CD4-positive, alpha-beta T cell treated with Interleukin-6 at 100 ng/mL for 8 hours (primary cell): ENCODE results near the gene RASAL1.

Experiments
- DNase-seq: peaks from one replicate; pipeline ENCODE4 v3.0.0-alpha.2; 2020; ENCODE audit warnings: mixed read lengths, low spot score

Gene RASAL1

GRCh38 chr12:113075137-113075683 is 60.4 kb downstream of the RASAL1 start:
- no peak for DNase-seq

- DNase-seq = no peak
Measured at GRCh38 chr12:113073586-113073985, 62.0 kb downstream of the RASAL1 start.

GRCh38 chr12:113072136-113072535 is 63.4 kb downstream of the RASAL1 start:
- DNase-seq = no peak

GRCh38 chr12:113071135-113072112 is 64.1 kb downstream of the RASAL1 start:
- no peak for DNase-seq

GRCh38 chr12:113070117-113070906 is 65.2 kb downstream of the RASAL1 start:
- no peak for DNase-seq

DNA sequence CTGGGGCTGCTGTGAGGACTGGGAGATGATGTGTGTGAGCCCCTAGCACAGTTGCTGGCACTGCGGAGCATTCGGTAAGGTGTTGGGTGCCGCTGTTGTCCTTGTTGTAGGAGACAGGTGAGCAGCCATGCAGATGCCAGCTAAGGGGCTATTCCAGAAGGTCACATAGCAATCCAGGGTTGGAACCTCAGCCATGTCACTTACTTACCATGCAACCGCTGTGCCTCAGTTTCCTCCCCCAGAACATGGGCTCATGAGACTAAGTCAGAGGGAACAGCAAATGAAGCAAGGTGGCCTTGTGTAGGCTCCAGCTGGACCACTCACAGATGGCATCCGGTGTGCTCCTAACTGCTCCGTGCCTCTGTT is 65.8 kb downstream of the RASAL1 start:
- DNase-seq = no peak

DNA sequence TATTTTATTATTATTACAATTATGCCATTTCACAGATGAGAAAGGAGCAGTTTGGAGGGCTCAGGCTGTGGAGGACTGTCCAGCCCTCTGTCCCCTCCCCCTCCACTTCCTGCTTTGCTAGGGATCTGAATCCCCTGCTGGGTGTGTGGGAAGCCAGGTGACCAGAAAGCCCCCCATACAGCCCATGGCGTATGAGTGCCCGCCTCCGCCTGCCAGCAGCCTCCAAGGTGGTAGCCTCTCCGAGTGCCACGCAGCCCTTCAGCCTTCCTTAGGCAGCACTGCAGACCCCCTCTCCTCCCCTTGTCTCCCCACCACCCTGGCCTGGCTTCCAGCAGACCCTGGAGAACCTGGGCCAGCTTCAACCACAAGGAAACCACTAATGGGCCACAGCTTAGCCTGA is 66.4 kb downstream of the RASAL1 start:
- no peak for DNase-seq

- no peak for DNase-seq
Measured at GRCh38 chr12:113067987-113068935, 67.3 kb downstream of the RASAL1 start.

DNA sequence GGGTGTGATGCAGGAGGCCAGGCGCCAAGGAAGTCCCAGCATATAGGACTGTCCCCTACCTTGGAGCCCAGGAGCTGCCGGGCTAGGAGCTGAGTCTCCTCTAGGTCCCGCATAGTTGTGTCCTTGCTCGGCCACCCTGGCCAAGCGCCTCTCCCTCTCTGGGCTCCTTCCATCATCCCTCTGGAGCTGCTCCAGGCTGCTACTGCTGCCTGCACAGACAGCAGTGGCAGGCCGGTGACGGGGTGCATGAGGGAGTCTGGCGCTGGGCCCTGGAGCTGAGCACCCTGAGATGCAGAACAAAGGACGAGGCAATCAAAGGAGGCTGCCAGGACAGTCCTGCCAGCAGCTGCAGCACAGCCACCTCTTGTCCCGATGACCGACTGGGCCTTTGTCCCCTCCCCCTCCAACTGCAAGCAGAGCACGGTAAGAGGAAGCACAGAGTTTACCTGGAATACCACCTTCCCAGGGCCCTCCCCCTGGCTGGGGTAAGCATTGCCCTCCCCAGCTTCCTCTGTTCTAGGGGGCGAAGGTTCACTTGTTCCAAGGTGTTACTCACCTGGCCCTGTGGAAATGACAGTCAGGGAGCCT is 68.7 kb downstream of the RASAL1 start:
- DNase-seq = no peak

DNA sequence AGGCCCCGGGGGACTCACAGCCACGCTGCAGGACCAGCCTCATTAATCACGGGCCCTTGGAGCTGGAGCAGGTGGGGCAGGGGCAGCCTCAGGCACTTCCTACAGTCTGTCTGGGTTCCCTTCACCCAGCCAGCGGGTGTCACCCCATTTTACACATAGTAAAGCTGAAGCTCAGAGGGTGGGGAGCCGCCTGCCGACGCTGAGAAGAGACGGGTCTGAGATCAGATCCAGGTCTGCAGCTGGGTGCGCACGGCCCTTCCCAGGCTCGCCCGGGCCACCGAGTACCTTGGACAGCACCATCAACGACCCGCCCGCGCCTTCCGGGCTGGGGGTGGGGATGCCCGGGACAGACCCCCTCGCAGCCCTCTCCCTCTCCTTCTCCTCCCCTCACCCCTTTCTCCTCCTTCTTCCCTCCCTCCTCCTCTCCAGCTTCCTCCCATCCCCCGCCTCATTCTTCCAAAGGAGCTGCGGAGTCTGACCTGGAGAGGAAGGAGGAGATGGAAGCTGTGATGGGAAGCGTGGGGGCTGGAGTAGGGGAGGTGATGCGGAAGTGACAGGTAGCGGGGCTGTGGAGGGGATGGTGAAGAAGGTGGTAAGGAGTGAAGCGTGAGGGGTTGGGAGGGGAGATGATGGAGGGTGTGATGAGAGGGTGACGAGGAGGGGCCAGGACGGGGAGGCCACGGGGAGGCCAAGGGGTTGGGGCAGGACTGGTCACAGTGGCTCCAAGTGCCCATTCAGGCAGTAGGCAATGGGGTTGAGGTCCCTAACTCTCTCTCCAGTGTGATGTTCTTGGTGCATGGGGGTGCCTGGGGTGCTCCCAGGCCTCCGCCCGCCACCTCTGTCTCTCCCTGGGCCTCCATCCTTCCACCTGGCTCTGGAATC is 70.2 kb downstream of the RASAL1 start:
- no peak for DNase-seq

GRCh38 chr12:113064395-113065125 is 71.0 kb downstream of the RASAL1 start:
- no peak for DNase-seq

GRCh38 chr12:113063396-113064350 is 71.9 kb downstream of the RASAL1 start:
- DNase-seq = no peak

- no peak for DNase-seq
Measured at GRCh38 chr12:113062502-113063395, 72.8 kb downstream of the RASAL1 start.

- DNase-seq = no peak
Measured at GRCh38 chr12:113061061-113061694, 74.4 kb downstream of the RASAL1 start.

DNA sequence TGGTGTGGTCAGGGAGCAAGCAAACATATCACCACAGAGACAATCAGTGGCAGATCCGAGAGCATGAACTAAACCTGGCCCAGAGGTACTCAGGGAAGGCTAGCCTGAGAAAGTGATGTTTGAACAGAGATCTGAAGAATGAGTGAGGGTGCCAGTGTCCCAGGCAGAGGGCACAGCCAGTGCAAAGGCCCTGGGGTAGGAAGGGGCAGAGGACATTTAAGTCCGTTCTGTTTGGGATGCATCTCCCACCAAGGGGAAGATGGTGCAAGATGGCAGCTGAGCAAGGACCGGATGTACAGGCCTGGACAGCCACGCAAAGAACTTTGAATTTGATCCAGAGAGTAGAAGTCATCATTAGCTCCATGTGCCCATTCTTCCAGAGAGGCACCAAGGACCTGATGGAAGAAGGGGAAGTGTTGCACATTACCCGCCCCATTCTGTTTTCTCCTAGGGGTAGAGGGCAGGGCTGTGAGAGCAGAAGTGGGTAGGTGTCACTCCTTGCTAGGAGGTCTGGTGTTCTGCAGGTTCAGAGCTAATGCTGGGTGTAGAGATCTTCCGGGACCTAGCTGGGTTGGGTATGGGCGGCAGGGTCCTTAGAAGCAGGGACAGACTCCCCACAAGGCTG is 75.1 kb downstream of the RASAL1 start:
- DNase-seq = no peak

DNA sequence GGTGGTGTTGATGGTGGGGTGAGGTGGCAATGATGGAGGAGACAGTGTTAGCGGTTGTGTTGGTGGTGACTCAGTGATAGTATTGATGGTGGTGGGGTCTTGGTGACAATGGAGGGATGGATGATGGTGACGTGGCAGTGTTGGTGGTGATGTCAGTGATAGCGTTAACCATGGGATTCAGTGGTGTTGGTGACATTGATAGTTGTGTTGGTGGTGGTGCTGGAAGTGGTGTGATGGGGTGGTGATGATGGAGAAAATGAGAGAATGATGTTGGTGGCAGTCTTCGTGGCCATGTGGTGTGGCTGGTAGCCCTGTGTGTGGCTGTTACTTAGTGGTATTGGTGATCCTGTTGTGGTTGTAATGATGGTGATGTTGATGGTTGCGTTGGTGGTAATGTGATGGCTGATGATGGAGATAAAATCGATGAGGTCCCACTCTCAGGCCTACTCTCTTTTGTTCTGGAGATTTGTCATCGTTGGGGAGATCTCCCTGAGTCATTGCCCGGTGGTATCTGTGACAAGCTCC is 76.4 kb downstream of the RASAL1 start:
- no peak for DNase-seq
